HG03439 (cell line): ENCODE results near the gene ERCC6L2.

Experiments
- ATAC-seq: cut with Tn5 transposase; IDR thresholded peaks from one replicate; pipeline ENCODE4 v1.9.1; 2021; ENCODE audit warnings: mild to moderate bottlenecking, moderate library complexity; ENCODE audit not compliant: unreplicated experiment

Gene ERCC6L2

GRCh38 chr9:95864852-95865580 lies 10.5 kb upstream of the ERCC6L2 start:
- ATAC-seq: no peak

- ATAC-seq: no peak
Observed at GRCh38 chr9:95870352-95870751, 5.1 kb upstream of the ERCC6L2 start.

- no peak for ATAC-seq
Observed at GRCh38 chr9:95870906-95871305, 4.6 kb upstream of the ERCC6L2 start.

GRCh38 chr9:95874303-95874988 lies 1.0 kb upstream of the ERCC6L2 start:
- ATAC-seq: no peak

GRCh38 chr9:95874989-95875304 lies 544 bp upstream of the ERCC6L2 start:
- ATAC-seq: peak; percentile 31

- no peak for ATAC-seq
Observed at GRCh38 chr9:95876138-95876444, 600 bp downstream of the ERCC6L2 start.

- ATAC-seq: no peak
Observed at GRCh38 chr9:95876595-95876994, 1.1 kb downstream of the ERCC6L2 start.

GRCh38 chr9:95877984-95878383 lies 2.5 kb downstream of the ERCC6L2 start:
- no peak for ATAC-seq

GRCh38 chr9:95879591-95879990 lies 4.1 kb downstream of the ERCC6L2 start:
- no peak for ATAC-seq

- no peak for ATAC-seq
Observed at GRCh38 chr9:95880021-95880690, 4.7 kb downstream of the ERCC6L2 start.

- no peak for ATAC-seq
Observed at GRCh38 chr9:95887926-95888497, 12.5 kb downstream of the ERCC6L2 start.

- ATAC-seq: no peak
Observed at GRCh38 chr9:95890594-95890993, 15.1 kb downstream of the ERCC6L2 start.

- ATAC-seq: no peak
Observed at GRCh38 chr9:95891067-95891671, 15.7 kb downstream of the ERCC6L2 start.

- no peak for ATAC-seq
Observed at GRCh38 chr9:95892690-95893089, 17.2 kb downstream of the ERCC6L2 start.

GRCh38 chr9:95896580-95896979 lies 21.1 kb downstream of the ERCC6L2 start:
- ATAC-seq: no peak

- no peak for ATAC-seq
Observed at GRCh38 chr9:95901506-95901905, 26.0 kb downstream of the ERCC6L2 start.

- ATAC-seq: no peak
Observed at GRCh38 chr9:95903398-95903797, 27.9 kb downstream of the ERCC6L2 start.

GRCh38 chr9:95907794-95908193 lies 32.3 kb downstream of the ERCC6L2 start:
- no peak for ATAC-seq

- ATAC-seq: no peak
Observed at GRCh38 chr9:95910023-95910707, 34.7 kb downstream of the ERCC6L2 start.

GRCh38 chr9:95910770-95911340 lies 35.4 kb downstream of the ERCC6L2 start:
- no peak for ATAC-seq

- no peak for ATAC-seq
Observed at GRCh38 chr9:95912773-95913172, 37.3 kb downstream of the ERCC6L2 start.
